HT-29 (cell line): ENCODE data around the gene SDR42E1. TPM values are rescaled to one million over a fixed set of nuclear protein-coding genes. Genes with fewer than 3 reads are reported as not detected.

Experiments used
- DNase-seq: peaks from one replicate; pipeline ENCODE4 v3.0.0-alpha.2; 2015; ENCODE audit warnings: low spot score
- total RNA-seq: library from RNA; depleted of rRNA; stranded (reverse); fragments of >200 nt; shearing (Covaris generic); gene quantifications from 2 replicates; pipeline ENCODE4 v1.2.3, GENCODE V29; 2014

Gene SDR42E1
- total RNA-seq, 1 experiment from 2014 or later, result 10.2 TPM

DNA sequence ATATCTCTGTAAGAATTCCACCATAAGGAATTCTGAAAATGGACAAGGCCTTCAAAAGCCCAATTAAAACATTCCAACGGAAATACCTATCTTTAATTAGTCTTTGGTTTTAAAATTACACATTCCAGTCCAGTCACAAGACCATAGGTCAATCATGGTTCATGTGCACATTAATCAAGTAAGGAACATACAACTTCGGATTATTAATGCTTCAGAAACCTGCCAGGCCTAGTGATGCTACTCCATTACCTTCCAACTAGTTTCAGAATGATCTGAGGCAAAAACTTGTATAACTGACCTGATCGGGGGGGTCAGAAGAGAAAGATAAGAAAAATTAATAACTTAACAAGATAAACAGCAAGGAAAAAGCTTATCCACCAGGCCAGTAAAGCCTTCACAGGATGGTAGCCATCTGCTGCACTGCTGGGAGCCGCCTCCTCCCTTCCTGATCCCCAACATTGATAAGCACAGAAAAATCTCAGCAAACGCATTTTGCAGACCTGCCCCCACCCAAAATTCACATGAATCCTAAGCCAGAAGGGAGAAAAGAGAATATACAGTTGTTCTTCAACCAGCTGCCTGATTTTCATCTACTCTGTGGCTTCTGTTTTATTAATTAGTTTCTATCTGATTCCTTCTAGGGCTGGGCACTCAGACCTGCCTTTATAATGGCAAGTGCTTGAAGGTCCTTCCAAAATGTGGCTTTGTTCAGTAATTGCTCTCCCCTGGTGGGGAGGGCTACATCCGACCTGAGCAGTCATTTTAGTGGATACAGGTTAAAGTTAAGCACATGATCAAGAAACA, 6.0 kb downstream of the SDR42E1 start:
- DNase-seq, result peak; percentile 57

DNA sequence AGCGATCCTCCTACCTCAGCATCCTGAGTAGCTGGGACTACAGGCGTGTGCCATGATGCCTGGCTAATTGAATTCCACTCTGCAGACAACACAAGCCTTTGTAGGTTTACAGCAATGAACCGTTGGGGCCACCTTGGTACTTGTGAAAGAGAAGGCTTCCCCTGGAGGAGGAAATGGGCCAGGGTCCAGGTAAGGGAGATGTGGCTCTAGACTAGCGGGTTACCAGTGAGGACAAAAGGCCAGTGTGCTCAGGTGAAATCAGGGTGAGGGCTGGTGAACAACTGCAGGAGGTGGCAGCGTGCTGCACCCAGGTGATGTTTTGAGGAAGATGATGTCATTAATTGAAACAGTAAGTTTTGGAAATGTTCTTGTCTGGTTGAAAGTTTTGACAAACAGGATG, 6.7 kb downstream of the SDR42E1 start:
- peak; percentile 61 for DNase-seq

DNA sequence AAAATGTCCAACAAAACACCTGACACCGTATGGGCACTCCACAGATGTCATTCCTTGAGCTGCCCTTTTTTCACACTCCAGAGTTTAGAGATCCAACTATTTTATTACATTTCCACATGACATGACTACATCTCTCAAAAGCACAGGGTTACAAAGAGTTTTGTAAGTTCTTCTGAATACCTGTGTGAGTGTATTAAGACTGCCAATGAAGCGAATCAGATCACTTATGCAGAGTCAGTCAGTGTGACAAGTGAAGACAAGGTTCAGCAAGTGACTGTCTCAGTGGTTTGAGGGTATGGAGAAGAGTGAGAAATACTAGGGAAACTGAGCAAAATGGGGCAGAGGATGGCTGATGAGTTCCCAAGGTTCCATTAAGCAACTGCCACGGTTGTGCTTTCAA, 8.4 kb downstream of the SDR42E1 start:
- DNase-seq, result no peak

DNA sequence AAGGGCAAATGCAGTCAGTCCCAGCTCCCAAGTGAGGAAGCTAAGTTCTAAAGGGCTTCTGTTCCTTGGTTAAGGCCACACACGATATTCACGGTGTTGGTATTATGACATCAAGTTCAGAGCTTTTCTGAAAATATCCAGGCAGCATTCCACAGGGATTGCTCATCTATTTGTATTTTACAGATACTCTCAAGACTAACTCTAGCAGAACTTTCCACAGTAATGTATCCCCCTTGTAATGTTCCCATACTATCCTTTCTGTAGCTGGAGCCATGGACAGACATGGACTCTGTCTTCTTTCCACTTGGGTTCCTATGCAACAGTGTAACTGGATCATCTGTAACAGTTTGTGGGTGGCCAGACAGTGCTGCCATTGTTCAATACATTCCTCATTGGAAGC, 13.5 kb downstream of the SDR42E1 start:
- peak; percentile 44 for DNase-seq

DNA sequence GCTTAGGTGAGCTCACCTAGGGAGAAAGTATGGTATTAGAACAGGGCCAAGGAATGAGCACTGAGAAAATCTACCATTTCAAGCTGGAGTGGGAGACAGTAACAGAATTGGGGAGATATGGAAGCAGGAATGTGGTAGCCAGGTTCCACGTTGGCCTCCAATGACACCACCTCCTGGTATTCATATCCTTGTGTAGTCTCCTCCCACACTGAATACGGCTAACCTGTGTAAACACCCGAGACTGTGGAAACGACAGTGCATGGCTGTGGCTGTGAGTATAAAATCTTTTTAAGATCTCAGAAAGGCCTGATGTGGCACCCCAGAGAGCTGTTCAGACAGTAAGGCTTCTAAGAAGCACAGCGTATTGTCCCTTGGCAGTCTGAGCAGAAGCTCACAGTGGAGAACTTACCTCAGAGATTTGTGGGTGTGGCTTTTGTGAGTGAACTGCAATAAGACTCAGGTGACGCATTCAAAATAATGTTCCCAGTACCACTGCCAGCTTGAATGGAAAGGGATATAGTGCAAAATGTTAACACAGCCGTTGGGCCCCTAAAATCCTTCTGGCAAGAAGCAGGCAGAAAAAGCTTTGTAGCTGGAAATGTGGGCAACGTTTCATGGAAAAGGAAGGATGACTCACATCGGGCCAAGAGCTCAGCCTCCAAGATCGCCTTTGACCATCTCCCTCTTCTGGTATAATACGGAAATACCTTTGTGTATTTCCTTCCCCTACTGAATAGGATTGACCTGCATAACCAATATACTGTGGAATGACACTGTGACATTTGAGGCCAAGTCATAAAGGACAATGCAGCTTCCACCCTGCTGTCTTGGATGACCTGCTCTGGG, 14.4 kb downstream of the SDR42E1 start:
- peak; percentile 92 for DNase-seq

DNA sequence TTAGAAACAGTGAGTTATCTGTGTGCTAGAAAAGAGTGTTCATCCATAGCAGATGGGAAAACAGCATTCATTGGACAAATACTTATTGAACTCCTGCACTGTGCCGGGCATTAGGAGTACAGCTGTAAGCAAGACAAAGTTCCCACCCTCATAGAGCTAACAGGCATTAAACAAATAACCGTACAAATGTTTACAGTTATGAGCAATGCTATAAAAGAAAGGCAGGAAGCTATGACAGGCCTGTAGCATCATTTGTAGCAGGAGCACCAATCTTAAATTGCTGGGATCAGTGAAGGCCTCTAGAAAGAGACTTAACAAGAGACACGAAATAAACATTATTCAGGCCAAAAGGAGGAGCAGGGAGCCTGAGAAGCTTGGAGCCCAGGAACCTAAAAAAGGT, 15.6 kb downstream of the SDR42E1 start:
- DNase-seq, result no peak

DNA sequence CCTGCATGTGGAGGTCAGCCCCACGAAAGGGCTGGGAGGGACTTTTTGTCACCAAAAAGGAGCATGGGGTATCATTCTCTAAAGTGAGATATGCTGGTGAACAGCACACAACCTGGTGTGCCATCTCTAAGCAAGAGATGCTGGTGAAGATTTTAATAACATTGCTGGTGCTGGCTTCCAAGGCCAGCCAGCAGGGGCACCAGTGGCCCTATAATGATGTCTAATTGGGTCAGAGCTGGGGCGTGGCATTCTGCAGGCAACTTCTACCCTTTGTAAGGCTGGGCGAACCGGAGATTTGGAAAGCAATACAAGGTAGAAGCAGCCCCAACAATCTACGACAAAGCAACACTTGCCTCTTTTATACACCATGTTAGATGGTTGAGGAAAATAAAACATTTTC, 16.8 kb downstream of the SDR42E1 start:
- no peak for DNase-seq

DNA sequence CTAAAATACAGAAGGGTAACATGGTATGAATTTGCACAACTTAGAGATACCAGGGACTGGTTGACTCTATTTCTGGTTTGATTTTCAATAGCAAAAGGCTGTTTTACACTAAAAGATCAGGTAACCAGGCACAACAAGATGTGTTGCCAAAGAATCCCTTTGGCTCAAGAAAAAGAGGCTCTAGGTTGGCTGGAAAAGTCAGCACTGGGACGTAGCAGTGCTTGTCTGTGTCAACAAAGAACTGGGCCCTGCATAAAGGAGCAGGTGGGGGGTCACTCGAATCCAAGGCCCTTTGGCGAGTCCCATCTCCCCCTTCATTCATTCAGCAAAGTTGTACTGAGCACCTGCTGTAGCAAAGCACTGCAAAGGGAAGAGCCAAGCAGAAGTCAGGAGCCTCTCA, 18.4 kb downstream of the SDR42E1 start:
- DNase-seq, result no peak

DNA sequence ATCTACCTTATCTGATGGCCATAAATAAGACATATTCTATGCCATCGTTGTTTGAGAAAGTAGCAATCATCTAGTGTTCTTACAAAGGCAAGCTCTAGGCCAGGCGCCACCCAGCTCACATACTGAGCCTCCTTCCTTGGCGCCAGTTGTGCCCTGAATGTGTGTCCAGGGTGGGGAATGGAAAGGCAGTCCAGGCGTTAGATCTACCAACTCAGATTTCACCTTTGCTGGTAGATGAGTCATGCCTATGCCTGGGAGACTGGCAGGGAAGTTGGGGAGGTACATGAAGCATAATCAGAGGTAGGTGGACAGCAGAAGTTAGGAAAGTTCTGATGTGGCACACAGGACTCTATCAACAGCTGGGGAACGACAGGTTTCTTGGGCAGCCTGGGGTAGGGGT, 23.6 kb downstream of the SDR42E1 start:
- DNase-seq, result peak; percentile 91

DNA sequence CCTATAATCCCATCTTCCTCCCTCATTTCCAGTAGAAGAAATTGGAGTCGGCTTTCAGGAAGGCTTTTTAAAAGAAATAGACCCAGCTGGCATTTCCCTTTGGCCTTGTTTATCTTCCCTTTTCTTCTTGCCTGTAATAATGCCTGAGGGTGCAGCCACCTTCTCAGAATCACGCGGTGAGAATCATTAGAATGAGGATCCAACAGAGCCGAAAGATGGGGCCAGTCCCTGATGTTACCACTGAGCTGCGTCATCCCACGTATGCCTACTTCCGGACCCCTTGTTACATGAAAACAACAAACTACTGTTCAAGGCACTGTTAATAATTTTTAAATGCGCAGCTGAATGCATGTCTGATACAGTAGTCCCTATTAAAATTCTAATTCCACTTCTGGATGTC, 24.1 kb downstream of the SDR42E1 start:
- no peak for DNase-seq

DNA sequence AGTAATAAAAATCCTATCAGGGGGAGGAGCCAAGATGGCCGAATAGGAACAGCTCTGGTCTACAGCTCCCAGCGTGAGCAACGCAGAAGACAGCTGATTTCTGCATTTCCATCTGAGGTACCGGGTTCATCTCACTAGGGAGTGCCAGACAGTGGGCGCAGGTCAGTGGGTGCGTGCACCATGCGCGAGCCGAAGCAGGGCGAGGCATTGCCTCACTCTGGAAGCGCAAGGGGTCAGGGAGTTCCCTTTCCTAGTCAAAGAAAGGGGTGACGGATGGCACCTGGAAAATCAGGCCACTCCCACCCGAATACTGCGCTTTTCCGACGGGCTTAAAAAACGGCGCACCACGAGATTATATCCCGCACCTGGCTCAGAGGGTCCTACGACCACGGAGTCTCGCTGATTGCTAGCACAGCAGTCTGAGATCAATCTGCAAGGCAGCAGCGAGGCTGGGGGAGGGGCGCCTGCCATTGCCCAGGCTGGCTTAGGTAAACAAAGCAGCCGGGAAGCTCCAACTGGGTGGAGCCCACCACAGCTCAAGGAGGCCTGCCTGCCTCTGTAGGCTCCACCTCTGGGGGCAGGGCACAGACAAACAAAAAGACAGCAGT, 33.8 kb downstream of the SDR42E1 start:
- peak; percentile 35 for DNase-seq

DNA sequence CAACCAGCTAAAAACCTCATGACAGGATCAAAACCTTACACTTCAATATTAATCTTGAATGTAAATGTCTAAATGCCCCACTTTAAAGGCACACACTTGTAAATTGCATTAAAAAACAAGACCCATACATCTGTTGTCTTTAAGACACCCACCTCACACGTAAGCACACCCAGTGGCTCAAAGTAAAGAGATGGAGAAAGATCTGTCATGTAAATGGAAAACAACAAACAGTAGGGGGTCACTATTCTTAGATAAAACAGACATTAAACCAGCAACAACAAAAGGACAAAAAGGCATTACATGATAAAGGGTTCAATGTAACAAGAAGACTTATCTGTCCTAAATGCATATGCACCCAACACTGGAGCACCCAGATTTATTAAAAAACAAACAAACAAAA, 35.6 kb downstream of the SDR42E1 start:
- DNase-seq, result no peak

DNA sequence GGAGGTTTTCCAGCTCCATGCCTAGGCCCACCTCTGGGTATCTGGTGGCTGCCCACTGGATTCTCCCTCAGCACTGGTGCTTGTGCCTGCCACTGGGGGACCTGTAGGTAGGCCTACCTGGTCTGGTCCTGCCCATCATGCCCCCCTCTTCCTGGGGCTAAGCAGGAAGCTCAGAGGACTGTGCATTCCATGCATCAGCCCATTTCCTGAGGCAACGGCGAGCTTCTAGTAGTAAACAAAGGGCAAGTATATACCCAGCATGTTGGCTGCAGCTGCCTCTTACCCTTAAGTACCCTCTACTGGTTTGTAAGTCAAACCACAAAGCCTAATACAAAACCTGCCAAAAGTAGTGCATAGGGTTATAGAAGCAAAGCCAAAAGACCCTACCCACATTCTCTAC, 37.5 kb downstream of the SDR42E1 start:
- no peak for DNase-seq

DNA sequence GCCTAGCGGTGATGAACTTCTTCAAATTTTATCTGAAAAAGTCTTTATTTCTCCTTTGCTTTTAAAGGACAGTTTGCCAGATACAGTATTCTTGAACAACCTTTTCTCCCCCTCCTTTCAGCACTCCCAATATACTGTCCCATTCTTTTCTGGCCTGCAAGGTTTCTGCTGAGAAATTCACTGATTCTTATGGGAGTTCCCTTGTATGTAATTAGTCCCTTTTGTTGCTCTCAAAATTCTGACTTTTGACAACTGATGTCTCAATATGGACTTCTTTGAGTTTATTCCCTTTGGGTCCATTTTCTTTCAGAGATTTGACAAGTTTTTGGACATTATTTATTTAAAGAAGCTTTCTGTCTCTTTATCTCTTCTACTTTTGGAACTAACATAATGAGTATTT, 39.4 kb downstream of the SDR42E1 start:
- no peak for DNase-seq

DNA sequence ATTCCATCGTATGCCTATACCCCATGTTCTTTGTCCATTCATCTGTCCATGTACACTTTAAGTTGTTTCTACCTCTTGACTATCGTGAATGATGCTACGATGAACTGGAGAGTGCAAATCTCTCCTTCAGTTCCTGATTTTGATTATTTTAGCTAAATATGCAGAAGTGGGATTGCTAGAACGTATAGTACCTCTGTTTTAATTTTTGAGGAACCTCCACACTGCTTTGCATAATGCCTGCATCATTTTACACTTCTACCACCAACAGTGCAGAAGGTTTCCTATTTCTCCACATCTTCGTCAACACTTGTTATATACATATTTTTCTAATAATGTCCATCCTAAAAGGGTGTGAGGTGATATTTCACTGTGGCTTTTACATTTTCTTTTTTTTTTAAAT, 43.9 kb downstream of the SDR42E1 start:
- no peak for DNase-seq

DNA sequence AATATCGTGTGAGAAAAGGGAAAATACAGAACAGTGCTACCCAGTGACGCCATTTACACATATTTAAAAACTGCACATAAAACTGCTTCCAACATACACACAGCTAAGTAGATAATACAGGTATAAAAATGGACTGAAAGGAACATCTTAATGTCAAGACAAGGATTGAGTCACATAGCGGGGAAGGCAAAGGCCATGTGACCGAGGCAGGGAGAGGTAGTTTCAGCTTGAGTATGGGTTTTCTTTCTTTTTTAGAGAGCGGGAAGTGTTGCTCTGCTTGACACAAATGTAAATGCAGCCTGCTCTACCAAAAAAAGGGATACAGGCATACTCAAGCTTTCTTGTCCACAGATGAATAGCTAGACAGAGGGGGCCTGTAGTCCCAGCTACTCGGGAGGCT, 46.5 kb downstream of the SDR42E1 start:
- no peak for DNase-seq

DNA sequence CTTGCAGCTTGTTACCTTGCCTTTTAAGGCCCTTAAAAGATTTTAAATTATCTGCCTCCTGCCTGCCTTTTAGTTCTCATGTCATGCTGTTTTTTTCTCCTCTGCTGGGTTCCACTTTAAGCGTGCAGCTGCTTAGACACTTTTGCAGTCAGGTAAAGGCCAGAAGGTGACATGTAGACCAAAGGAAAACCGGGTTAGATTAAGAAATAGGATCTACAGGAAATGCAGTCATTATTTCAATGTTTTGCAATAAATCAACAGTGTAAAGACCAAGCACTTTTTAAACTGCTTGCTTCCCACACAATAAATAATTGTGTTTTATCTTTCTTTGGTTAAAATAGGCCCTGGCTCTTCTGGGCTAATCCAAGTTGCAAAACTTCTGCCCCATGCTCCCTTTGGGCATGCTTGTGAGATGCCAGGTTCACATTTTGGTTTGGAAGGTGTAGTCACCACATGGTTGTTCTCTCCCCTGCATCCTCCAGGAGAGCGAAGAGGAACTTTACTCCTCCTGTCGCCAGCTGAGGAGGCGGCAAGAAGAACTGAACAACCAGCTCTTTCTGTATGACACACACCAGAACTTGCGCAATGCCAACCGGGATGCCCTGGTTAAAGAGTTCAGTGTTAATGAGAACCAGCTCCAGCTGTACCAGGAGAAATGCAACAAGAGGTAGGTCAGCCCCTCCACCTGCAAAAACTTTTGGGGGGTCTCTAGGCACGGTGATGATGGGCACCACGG, 54.9 kb downstream of the SDR42E1 start:
- DNase-seq, result peak; percentile 25

DNA sequence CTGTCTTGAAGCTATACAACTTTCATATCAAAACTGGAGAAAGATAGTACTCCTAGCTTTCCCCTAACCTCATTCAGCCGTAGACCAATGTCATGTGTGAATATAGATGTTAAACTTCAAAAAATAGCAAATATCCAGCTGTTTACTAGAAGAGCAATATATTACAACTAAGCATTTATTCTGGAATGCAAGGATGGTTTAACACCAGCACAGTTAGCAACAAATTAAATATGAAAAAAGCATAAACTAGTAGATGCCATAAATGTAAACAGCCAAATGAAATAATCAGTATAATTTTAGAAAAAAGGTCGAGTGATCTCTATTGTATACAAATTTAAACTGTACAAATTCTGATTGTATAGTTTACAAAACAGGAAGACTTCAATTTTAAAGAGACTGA, 59.7 kb downstream of the SDR42E1 start:
- DNase-seq, result no peak

DNA sequence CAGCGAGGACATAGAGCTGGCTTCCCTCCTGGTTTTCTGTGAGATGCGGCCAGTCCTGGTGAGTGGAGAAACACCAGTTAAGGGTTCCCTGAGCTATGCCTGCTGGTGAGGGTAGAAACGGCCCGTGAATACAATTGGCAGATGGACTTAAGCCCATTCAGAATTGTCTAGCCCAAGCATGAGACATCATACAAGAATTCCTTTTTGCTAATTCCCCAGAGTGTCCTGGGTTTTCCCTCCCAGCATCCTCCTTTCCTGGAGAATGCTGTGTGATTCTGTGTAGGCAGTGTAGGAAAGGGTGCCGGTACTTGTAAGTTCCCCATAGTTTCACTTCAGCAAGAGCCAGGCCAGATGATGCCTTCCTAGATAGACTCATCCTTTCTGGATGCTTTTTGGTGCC, 65.1 kb downstream of the SDR42E1 start:
- no peak for DNase-seq

DNA sequence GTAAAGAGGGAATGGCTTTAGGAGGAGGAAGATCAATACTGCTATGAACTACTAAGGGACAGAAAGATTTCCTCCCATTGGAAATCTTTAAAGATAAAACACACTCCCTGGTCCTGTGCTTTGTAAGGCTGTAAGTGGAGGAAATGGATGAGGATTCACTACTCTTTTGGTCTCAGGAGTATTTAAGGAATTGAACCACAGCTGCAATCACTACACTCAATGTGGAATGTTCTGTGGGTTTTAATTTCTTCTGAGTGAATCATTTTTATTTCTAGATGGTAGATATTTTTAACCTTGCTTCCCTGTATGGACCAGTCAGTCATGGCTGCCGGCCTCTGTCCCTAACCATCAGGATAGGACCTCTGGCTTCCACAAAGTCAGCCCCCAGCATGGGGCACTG, 65.6 kb downstream of the SDR42E1 start:
- DNase-seq, result no peak

DNA sequence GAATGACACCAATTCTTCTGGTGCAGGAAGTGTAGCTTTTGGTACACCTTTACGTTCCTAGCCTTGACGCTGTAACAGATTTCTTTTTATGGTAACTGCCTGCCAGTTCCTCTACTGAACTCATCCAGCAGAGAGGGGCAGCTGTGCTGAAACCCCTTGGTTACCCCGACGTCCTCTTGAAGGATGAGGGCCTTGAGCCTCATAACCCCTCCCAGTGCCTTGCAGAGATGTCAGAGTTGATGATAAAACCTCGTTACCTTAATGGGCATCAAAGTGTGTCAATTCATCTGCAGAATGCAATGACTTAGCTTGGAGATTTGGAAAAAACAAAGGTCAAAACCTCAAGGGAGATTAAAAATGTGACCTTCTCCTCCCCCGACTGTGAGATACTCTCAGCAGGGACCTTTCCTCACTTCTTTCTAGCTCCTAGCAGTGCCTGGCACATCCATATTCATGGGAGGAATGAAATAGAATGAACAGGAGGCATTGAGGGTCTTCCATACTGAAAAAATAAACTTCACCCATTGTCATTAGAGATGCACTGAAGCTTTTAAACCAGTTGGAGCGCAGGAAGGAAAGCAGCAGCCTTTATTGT, 69.2 kb downstream of the SDR42E1 start:
- no peak for DNase-seq
